Neural progenitor cell (in vitro differentiated cells): Measurements from ENCODE around the gene TFE3.

ENCODE experiments used
- EZH2phosphoT487 ChIP-seq: fragments of 200-600 bp; sonication (generic); IDR thresholded peaks from 2 replicates; pipeline ENCODE4 v1.6.1; 2017; ENCODE audit warnings: antibody characterized with exemption
- TF ChIP-seq, protein P1 (sequence below): fragments of 200-600 bp; sonication (generic); IDR thresholded peaks from 2 replicates; pipeline ENCODE4 v1.5.1; 2017; ENCODE audit warnings: antibody characterized with exemption, mild to moderate bottlenecking

GRCh38 chrX:49000636-49001035 is 42.5 kb downstream of the TFE3 start:
- TF ChIP-seq, protein P1, sequence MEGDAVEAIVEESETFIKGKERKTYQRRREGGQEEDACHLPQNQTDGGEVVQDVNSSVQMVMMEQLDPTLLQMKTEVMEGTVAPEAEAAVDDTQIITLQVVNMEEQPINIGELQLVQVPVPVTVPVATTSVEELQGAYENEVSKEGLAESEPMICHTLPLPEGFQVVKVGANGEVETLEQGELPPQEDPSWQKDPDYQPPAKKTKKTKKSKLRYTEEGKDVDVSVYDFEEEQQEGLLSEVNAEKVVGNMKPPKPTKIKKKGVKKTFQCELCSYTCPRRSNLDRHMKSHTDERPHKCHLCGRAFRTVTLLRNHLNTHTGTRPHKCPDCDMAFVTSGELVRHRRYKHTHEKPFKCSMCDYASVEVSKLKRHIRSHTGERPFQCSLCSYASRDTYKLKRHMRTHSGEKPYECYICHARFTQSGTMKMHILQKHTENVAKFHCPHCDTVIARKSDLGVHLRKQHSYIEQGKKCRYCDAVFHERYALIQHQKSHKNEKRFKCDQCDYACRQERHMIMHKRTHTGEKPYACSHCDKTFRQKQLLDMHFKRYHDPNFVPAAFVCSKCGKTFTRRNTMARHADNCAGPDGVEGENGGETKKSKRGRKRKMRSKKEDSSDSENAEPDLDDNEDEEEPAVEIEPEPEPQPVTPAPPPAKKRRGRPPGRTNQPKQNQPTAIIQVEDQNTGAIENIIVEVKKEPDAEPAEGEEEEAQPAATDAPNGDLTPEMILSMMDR = no peak
- TF ChIP-seq EZH2phosphoT487 = no peak
